ENCODE data around the gene RCOR3. TPM values are rescaled to one million over a fixed set of nuclear protein-coding genes. Genes with fewer than 3 reads are reported as not detected.

The RCOR3 gene
- total RNA-seq, 2 donors from 2014 or later = 34.7 to 37.8 TPM

GRCh38 chr1:211335522-211336157, 76.5 kb downstream of the RCOR3 start:
- TF ChIP-seq CTCF (IDR thresholded peaks at IDR 0.05) = no peak
- peak; percentile 62 for DNase-seq

GRCh38 chr1:211336161-211336560, 77.0 kb downstream of the RCOR3 start:
- no peaks in the 10 kb centered on the region for H3K36me3 ChIP-seq
- no peak for TF ChIP-seq CTCF (IDR thresholded peaks at IDR 0.05)
- intact Hi-C loops (cut with DNase I) = no loop called here
- no peaks in the 10 kb centered on the region for H3K9me3 ChIP-seq
- H3K27ac ChIP-seq = peak overlapping the region; percentile 75
- no peaks in the 10 kb centered on the region for H3K27me3 ChIP-seq
- H3K4me1 ChIP-seq = peaks cover 40% of the 10 kb centered on the region
- no peak overlapping the region for H3K4me3 ChIP-seq
- H3K9ac ChIP-seq (ENCODE audit: low read depth in 2 of 2, low read length in 2 of 2) = peak overlapping the region; percentile 56 to 80
- peak; percentile 64 for DNase-seq

More at GRCh38 chr1:211335522-211336157, 76.5 kb downstream of the RCOR3 start:
- intact Hi-C loops (cut with DNase I) = no loop called here
- Histone ChIP-seq H3K9ac (ENCODE audit: low read depth in 2 of 2, low read length in 2 of 2) (peak overlapping the region in 1 of 2 donors; percentile 80), H3K9me3 (no peaks in the 10 kb centered on the region), H3K4me1 (peaks cover 40% of the 10 kb centered on the region), H3K27me3 (no peaks in the 10 kb centered on the region), H3K4me3 (no peak overlapping the region), H3K27ac (peak overlapping the region; percentile 75), H3K36me3 (no peaks in the 10 kb centered on the region)

GRCh38 chr1:211336775-211337174, 77.6 kb downstream of the RCOR3 start:
- H3K9me3 ChIP-seq = no peaks in the 10 kb centered on the region
- H3K9ac ChIP-seq (ENCODE audit: low read depth in 2 of 2, low read length in 2 of 2) = peak overlapping the region in 1 of 2 donors; percentile 80
- peaks cover 39% of the 10 kb centered on the region for H3K4me1 ChIP-seq
- intact Hi-C loops (cut with DNase I) = no loop called here
- no peaks in the 10 kb centered on the region for H3K36me3 ChIP-seq
- H3K4me3 ChIP-seq = no peak overlapping the region
- DNase-seq = peak; percentile 32
- peak overlapping the region; percentile 75 for H3K27ac ChIP-seq
- TF ChIP-seq CTCF (IDR thresholded peaks at IDR 0.05) = no peak
- no peaks in the 10 kb centered on the region for H3K27me3 ChIP-seq

GRCh38 chr1:211337430-211338223, 78.5 kb downstream of the RCOR3 start:
- no peak for DNase-seq
- intact Hi-C loops (cut with DNase I) = no loop called here
- Histone ChIP-seq H3K4me1 (peaks cover 31% of the 10 kb centered on the region), H3K27ac (no peak overlapping the region), H3K4me3 (no peak overlapping the region), H3K27me3 (no peaks in the 10 kb centered on the region), H3K9ac (ENCODE audit: low read depth in 2 of 2, low read length in 2 of 2) (no peak overlapping the region), H3K36me3 (no peaks in the 10 kb centered on the region), H3K9me3 (no peaks in the 10 kb centered on the region)
- no peak for TF ChIP-seq CTCF (IDR thresholded peaks at IDR 0.05)

GRCh38 chr1:211338224-211338620, 79.1 kb downstream of the RCOR3 start:
- H3K4me1 ChIP-seq = peaks cover 30% of the 10 kb centered on the region
- no peak overlapping the region for H3K9ac ChIP-seq (ENCODE audit: low read depth in 2 of 2, low read length in 2 of 2)
- intact Hi-C loops (cut with DNase I) = no loop called here
- no peaks in the 10 kb centered on the region for H3K36me3 ChIP-seq
- no peak overlapping the region for H3K27ac ChIP-seq
- no peak for DNase-seq
- H3K27me3 ChIP-seq = no peaks in the 10 kb centered on the region
- no peak for TF ChIP-seq CTCF (IDR thresholded peaks at IDR 0.05)
- no peaks in the 10 kb centered on the region for H3K9me3 ChIP-seq
- no peak overlapping the region for H3K4me3 ChIP-seq
